Hypothalamus (tissue), 51 donors: Measurements from ENCODE around the gene TMCC1.
A peak's percentile ranks its signal among the peaks of the same experiment; 100 is the strongest.

Experiments
- DNase-seq, 51 donors: peaks; one replicate each; lab custom pipeline; 2025; lab: John Stamatoyannopoulos, UW

Gene TMCC1

GRCh38 chr3:129603991-129604749 is 289.3 kb downstream of the TMCC1 start:
- no peak for DNase-seq

- DNase-seq: no peak
Measured at GRCh38 chr3:129603561-129603942, 290.0 kb downstream of the TMCC1 start.

- peak in 10 of 51 donors; percentile 12 to 59 (median 30) for DNase-seq
Measured at GRCh38 chr3:129602730-129603560, 290.6 kb downstream of the TMCC1 start.

- no peak for DNase-seq
Measured at GRCh38 chr3:129602309-129602708, 291.2 kb downstream of the TMCC1 start.

- no peak for DNase-seq
Measured at GRCh38 chr3:129601713-129602112, 291.8 kb downstream of the TMCC1 start.

GRCh38 chr3:129600348-129600747 is 293.2 kb downstream of the TMCC1 start:
- no peak for DNase-seq

GRCh38 chr3:129599607-129600006 is 293.9 kb downstream of the TMCC1 start:
- peak in 18 of 51 donors; percentile 3 to 67 (median 23) for DNase-seq

- peak in 1 of 51 donors; percentile 25 for DNase-seq
Measured at GRCh38 chr3:129599073-129599472, 294.4 kb downstream of the TMCC1 start.

- DNase-seq: no peak
Measured at GRCh38 chr3:129598484-129598883, 295.0 kb downstream of the TMCC1 start.

- no peak for DNase-seq
Measured at GRCh38 chr3:129598000-129598381, 295.5 kb downstream of the TMCC1 start.
